ENCODE data around the gene NFIL3.
A peak's percentile ranks its signal among the peaks of the same experiment; 100 is the strongest.

NFIL3 gene

DNA sequence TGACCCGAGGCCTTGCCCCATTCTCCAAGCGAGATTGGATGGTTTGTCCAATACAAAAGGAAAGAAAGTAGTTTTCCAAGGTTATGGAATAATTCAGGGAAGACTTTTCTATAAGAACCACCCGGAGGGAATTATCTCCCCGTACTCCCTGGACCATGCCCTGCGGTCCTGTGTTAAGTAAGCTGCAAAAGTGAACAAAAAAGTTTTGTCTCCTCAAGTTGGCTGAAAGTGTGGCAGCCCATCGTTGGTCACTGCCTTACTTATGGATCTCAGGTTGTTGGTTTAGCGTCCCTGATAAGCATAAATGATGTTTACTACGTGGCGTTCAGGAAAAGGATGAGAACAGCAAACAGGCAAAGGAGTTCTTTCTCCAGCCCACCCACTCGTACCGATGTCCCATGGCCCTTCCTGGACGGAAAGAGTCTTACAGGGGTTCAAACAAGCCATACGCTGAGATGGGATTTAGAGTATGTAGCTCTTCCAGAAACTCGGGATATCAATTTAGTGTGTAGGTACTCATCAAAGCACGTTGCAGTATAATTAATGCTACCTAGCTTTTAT lies 61.5 kb downstream of the NFIL3 start:
- in situ Hi-C loops (cut with HindIII; ENCODE audit: low sequenced_read_pairs), result loop anchor here (5.0 kb wide), 1 partner anchor 35 kb away; no protein-coding TSS in a partner anchor

DNA sequence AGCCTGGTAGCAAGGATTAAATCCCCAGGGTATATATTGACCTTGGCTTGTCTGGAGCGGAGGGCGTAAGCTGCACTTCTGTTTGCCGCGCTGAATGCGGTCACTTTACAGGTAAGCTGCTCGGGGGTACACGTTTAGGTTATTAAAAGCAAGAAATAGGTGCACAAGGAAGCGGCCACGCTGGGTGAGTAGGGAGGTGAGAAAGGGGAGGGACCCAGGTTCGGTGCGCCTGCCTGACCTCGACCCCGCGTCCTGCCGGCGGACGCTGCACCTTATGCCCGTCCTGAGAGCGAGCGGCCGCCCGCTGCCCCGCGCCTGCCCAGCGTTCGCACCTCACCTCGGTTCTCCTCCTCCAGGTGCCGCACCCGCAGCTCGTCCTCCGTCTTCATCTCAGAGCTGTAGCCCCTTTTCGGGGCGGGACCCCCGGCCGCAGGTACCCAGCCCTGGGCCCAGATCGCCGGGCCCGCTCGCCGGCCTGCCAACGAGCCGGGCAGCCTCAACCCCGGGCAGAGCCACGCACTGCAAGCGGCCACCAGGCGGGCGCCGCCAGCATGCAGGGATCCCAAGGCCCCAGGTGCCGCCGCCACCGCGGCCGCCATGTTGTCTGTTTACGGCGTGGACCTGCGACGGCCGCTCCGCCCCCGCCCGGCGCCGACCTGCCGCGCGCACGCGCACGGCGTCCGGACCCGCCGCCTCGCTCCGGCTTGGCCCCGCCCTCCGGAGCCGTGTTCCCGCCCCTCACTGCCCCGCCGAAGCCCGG lies 62.2 kb downstream of the NFIL3 start, which contains the start of gene AUH:
AUH (minus strand) TSS at position 628 of the 760 bp plus-strand sequence; CDS start at position 599, 29 bp downstream.
- TF ChIP-seq, protein P1, sequence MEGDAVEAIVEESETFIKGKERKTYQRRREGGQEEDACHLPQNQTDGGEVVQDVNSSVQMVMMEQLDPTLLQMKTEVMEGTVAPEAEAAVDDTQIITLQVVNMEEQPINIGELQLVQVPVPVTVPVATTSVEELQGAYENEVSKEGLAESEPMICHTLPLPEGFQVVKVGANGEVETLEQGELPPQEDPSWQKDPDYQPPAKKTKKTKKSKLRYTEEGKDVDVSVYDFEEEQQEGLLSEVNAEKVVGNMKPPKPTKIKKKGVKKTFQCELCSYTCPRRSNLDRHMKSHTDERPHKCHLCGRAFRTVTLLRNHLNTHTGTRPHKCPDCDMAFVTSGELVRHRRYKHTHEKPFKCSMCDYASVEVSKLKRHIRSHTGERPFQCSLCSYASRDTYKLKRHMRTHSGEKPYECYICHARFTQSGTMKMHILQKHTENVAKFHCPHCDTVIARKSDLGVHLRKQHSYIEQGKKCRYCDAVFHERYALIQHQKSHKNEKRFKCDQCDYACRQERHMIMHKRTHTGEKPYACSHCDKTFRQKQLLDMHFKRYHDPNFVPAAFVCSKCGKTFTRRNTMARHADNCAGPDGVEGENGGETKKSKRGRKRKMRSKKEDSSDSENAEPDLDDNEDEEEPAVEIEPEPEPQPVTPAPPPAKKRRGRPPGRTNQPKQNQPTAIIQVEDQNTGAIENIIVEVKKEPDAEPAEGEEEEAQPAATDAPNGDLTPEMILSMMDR (IDR thresholded peaks at IDR 0.05; ENCODE audit: low read depth, low read length, missing control alignments), result no peak
- peak; percentile 26 for DNase-seq (ENCODE audit: low read depth)
- in situ Hi-C loops (cut with HindIII; ENCODE audit: low sequenced_read_pairs), result loop anchor here (5.0 kb wide), 1 partner anchor 36 kb away; no protein-coding TSS in a partner anchor
- H3K4me3 ChIP-seq (ENCODE audit: low read depth, low read length), result peak within 1 kb of the TSS; percentile 91

More for the DNA sequence above, 61.5 kb downstream of the NFIL3 start:
- TF ChIP-seq, protein P1 (IDR thresholded peaks at IDR 0.05; ENCODE audit: low read depth, low read length, missing control alignments), result no peak
- peak overlapping the region; percentile 91 for H3K4me3 ChIP-seq (ENCODE audit: low read depth, low read length)
- no peak for DNase-seq (ENCODE audit: low read depth)

DNA sequence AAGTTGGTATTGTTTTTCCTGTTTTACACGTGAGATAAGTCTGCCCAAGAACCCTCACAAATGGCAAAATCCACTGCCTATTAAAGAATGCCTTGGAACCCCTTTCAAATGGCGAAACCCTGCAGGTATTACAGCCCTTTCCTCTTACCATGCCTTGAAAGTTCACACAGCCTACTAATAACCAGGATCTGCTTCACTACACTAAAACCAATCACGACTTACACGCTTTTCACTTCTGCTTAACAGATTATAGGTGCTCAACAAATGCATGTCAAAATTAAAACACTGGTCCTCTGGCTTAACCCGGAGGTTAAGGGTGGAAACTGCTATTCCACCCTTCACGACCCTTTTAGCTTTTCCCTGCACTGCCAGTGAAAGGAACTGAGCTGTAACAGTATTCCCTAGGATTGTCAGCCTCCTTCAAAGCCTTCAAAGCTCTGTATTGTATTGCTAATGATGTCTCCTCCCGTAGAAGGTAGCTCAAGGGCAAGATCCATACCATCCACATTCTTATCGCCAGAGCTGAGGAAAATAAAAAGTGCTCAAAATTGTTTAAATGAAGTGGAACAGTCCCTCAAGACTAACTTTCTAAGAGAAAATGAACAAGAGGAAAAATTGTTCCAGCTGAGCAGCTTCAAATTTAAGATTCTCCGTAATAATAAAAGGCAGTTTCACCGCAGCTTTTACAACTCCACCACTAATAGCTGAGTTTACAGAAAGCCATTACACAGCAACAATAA lies 62.9 kb downstream of the NFIL3 start:
- TF ChIP-seq, protein P1 (IDR thresholded peaks at IDR 0.05; ENCODE audit: low read depth, low read length, missing control alignments), result no peak
- no peak for DNase-seq (ENCODE audit: low read depth)
- peak overlapping the region; percentile 91 for H3K4me3 ChIP-seq (ENCODE audit: low read depth, low read length)
- in situ Hi-C loops (cut with HindIII; ENCODE audit: low sequenced_read_pairs), result loop anchor here (5.0 kb wide), 1 partner anchor 37 kb away; no protein-coding TSS in a partner anchor

DNA sequence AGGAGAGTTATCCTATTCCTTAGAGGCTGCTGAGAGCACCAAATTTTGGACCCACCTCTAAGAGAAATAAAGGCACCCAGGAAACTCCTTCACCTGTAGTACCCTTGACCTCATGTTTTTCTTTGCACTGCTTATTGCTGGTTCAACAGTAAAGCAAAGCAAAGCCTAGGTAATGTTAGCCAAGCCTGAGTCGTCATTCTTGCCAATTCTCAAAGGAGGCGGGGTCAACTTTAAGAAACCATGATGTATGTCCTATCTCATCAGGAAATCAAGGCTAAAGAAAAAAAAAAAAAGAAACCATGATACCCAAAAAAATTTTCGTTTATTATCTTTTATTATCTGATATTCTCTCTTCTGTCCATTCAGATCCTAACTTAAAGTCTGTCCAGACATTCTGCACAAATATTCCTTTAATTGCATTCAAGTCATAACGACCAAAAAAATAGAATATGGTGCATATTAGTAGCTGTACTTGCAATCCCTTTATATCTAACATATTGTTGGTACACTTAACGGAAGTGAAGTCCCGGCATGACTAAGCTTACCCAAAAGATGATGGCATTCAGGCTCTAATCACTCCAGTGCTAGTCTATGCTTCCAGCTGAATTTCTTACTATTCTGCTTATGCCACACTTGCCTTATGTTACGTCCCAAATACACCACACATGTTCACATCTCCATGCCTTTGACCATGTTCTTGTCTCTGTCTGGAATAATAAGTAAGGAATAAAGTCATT lies 63.7 kb downstream of the NFIL3 start:
- in situ Hi-C loops (cut with HindIII; ENCODE audit: low sequenced_read_pairs), result loop anchor here (5.0 kb wide), 1 partner anchor 37 kb away; no protein-coding TSS in a partner anchor
- peak overlapping the region; percentile 91 for H3K4me3 ChIP-seq (ENCODE audit: low read depth, low read length)
- DNase-seq (ENCODE audit: low read depth), result no peak
- TF ChIP-seq, protein P1 (IDR thresholded peaks at IDR 0.05; ENCODE audit: low read depth, low read length, missing control alignments), result no peak

DNA sequence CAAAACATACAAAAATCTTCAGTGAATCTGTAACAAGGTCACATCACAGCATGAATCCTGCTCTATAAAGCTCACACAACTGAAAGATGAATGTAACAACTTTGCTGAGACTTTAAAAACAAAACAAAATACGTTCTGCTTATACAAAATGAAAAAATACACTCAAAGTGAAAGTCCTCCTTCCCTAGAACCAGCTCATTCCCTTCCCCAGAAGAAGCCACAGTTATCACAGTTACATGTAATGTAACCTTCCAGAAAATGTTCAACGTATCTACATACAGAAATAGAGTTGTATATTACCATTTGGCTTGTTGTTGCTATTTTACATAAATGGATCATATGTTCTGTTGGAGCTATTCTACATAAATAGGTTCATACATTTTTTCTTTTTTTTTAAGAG lies 64.5 kb downstream of the NFIL3 start:
- no peak for DNase-seq (ENCODE audit: low read depth)
- TF ChIP-seq, protein P1 (IDR thresholded peaks at IDR 0.05; ENCODE audit: low read depth, low read length, missing control alignments), result no peak
- no peak overlapping the region for H3K4me3 ChIP-seq (ENCODE audit: low read depth, low read length)
- in situ Hi-C loops (cut with HindIII; ENCODE audit: low sequenced_read_pairs), result no loop called here
